ENCODE data around the gene SLC44A3.

DNA sequence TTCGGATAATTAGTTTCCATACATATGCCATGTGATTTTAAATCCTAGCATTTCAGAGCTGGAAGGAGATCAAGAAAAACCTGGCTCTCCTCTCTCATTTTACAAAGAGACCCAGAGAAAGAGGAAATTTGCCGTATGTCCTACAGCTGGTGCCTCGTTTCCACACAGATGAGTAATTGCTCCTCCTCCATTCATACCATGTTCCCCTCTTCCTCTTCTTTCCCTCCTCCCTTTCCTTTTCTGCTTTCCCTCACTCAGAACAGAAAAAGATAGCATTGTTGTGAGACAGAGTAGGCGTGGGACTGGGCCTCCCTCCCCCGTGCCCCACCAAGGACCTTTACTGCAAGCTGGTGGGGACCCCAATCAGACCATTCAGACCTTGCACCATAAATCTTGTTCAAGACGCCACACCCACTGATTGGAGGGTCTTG, 13.7 kb upstream of the SLC44A3 start:
- TF ChIP-seq, protein P1, sequence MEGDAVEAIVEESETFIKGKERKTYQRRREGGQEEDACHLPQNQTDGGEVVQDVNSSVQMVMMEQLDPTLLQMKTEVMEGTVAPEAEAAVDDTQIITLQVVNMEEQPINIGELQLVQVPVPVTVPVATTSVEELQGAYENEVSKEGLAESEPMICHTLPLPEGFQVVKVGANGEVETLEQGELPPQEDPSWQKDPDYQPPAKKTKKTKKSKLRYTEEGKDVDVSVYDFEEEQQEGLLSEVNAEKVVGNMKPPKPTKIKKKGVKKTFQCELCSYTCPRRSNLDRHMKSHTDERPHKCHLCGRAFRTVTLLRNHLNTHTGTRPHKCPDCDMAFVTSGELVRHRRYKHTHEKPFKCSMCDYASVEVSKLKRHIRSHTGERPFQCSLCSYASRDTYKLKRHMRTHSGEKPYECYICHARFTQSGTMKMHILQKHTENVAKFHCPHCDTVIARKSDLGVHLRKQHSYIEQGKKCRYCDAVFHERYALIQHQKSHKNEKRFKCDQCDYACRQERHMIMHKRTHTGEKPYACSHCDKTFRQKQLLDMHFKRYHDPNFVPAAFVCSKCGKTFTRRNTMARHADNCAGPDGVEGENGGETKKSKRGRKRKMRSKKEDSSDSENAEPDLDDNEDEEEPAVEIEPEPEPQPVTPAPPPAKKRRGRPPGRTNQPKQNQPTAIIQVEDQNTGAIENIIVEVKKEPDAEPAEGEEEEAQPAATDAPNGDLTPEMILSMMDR (IDR thresholded peaks at IDR 0.05; ENCODE audit: poor library complexity, severe bottlenecking): no peak
- TF ChIP-seq POLR2AphosphoS5 (IDR thresholded peaks at IDR 0.05) (no peak), MXI1 (conservative IDR thresholded peaks at IDR 0.05; ENCODE audit: poor library complexity, severe bottlenecking) (no peak), TAF1 (IDR thresholded peaks at IDR 0.05; ENCODE audit: low read depth) (no peak), EZH2 (IDR thresholded peaks at IDR 0.05; ENCODE audit: borderline replicate concordance, insufficient read depth, low read length, poor library complexity, severe bottlenecking) (no peak)
